Measurements from ENCODE around the gene BICD1. TPM values are rescaled to one million over a fixed set of nuclear protein-coding genes. Genes with fewer than 3 reads are reported as not detected.
A peak's percentile ranks its signal among the peaks of the same experiment; 100 is the strongest.

The BICD1 gene
- total and polyA plus RNA-seq, 2 donors (not counting 1 experiment from before 2014, with no cell fraction given), result 15.2 to 93.5 TPM

- DNase-seq (peak; percentile 38), ATAC-seq (ENCODE audit: low read depth) (peak; percentile 96)
- Mint-ChIP-seq H3K27ac (peak overlapping the region; percentile 70), H3K9me3 (ENCODE audit: insufficient read depth) (no peaks in the 10 kb centered on the region), H3K27me3 (no peaks in the 10 kb centered on the region), H3K4me1 (peaks cover 30% of the 10 kb centered on the region), H3K4me3 (peak overlapping the region; percentile 57)
- no peaks in the 10 kb centered on the region for H4K20me1 ChIP-seq (ENCODE audit: control insufficient read depth, insufficient read depth, low read length, poor library complexity, severe bottlenecking)
- H3K4me1 ChIP-seq (ENCODE audit: control insufficient read depth in 2 of 2, insufficient read depth in 2 of 2, low read length in 2 of 2), result peaks cover 23 to 26% of the 10 kb centered on the region in 2 donors
- no peaks in the 10 kb centered on the region for H3K9me3 ChIP-seq (ENCODE audit: control extremely low read depth in 1 of 3, control insufficient read depth in 2 of 3, insufficient read depth in 1 of 3, low read length in 2 of 3)
- peak; percentile 78 for TF ChIP-seq CTCF (IDR thresholded peaks at IDR 0.05)
- no peak for TF ChIP-seq EZH2 (IDR thresholded peaks at IDR 0.05; ENCODE audit: borderline replicate concordance, insufficient read depth, low read depth, low read length, poor library complexity, severe bottlenecking)
- H3K9ac ChIP-seq (ENCODE audit: low read length), result no peak overlapping the region
- CTCF ChIA-PET, result interaction anchor here (0.7 to 2.8 kb wide), 6 partner anchors 9 to 242 kb away, joined by 3 to 13 read pairs (median 3); no protein-coding TSS in a partner anchor
- H3K27ac ChIP-seq (ENCODE audit: low read length in 2 of 2), result peak overlapping the region; percentile 20 to 75
- no peak overlapping the region for H3K4me3 ChIP-seq (ENCODE audit: control extremely low read depth in 1 of 5, extremely low read depth in 1 of 5, insufficient read depth in 1 of 5, low read depth in 2 of 5, low read length in 4 of 5)
- intact Hi-C loops (cut with micrococcal nuclease), result loop anchor here (1.0 to 10.0 kb wide), 6 partner anchors 35 to 650 kb away; no protein-coding TSS in a partner anchor
- no peaks in the 10 kb centered on the region for H3K27me3 ChIP-seq (replicated peaks in 1 of 4; ENCODE audit: control extremely low read depth in 1 of 4, control insufficient read depth in 3 of 4, insufficient read depth in 4 of 4, low read length in 3 of 4)
- peaks cover 2 to 10% of the 10 kb centered on the region in 2 experiments for H3K36me3 ChIP-seq (replicated peaks in 1 of 2; ENCODE audit: control extremely low read depth in 1 of 2, control insufficient read depth in 1 of 2, extremely low read depth in 1 of 2, insufficient read depth in 2 of 2, low read length in 1 of 2)
- H2AFZ ChIP-seq (ENCODE audit: insufficient read depth, low read depth, low read length, poor library complexity, severe bottlenecking), result peak overlapping the region; percentile 41
- 17% methylated on average over 1 of the region's 6 CpGs for WGBS (ENCODE audit: insufficient coverage)
- H3K4me2 ChIP-seq (replicated peaks; ENCODE audit: low read depth, low read length, poor library complexity, severe bottlenecking), result peak overlapping the region; percentile 57
- POLR2A ChIA-PET, result interaction anchor here (0.8 kb wide), 1 partner anchor 164 kb away, joined by 4 read pairs; no protein-coding TSS in a partner anchor
- peaks cover 22% of the 10 kb centered on the region for H3K79me2 ChIP-seq (ENCODE audit: control insufficient read depth, insufficient read depth, low read length)
These were observed 195.8 kb downstream of the BICD1 start for GRCh38 chr12:32302218-32303173.
